ENCODE data around the gene HNF4A. TPM values are rescaled to one million over a fixed set of nuclear protein-coding genes. Genes with fewer than 3 reads are reported as not detected.

Gene HNF4A
- polyA plus RNA-seq, 1 of the 3 experiments (the other 2 are of a cell fraction): not detected

DNA sequence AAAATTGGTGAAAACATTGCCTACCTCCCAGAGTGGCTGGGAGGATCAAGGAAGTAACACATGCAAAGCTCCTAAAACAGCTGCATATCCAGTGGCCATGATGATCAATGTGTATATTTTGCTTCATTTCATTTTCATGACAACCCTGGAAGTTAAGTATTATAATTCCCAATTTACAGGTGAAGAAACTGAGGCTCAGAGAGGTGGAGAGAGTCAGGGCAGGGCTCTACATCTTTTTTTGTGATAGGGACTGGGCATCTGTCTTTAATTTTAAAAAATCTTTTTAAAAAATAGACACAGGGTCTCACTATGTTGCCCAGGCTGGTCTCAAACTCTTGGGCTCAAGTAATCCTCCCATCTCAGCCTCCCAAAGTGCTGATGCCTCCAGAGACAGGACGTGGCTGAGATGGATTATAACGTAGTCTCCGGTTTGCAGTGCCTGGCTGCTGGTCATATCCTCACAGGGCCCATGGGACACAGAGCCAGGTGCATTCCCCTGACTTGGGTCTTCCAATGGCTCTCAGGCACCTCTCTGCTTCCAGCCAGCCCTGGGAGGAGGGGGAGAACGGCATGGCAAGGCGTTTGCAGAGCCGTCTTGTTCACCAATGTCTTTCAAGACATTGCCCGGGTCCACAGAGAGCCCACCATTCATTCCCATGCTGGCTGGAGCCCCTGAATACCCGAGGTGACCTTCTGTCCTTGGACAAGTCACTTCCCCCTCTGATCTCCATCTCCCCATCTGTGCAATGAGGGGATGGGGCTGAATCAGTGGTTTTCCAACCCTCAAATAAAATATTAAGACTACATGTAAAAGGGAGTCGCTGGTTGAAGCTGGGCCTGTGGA lies 38.3 kb downstream of the HNF4A start:
- Histone ChIP-seq H3K9me2 (no peaks in the 10 kb centered on the region), H3K9ac (no peak overlapping the region), H4K20me1 (ENCODE audit: insufficient read depth) (no peaks in the 10 kb centered on the region), H3K27me3 (ENCODE audit: insufficient read depth) (peaks cover 11% of the 10 kb centered on the region; the same call in 1 of the 2 replicates), H3K4me3 (ENCODE audit: low read depth in 2 of 2, low read length in 1 of 2) (no peak overlapping the region), H2AFZ (ENCODE audit: low read depth) (no peak overlapping the region), H3F3A (replicated peaks; ENCODE audit: insufficient read depth) (no peaks in the 10 kb centered on the region), H3K4me1 (ENCODE audit: control insufficient read depth in 1 of 2, insufficient read depth in 2 of 2, low read depth in 1 of 2, low read length in 1 of 2) (no peaks in the 10 kb centered on the region), H3K4me2 (no peak overlapping the region), H3K36me3 (replicated peaks in 1 of 2; ENCODE audit: control insufficient read depth in 1 of 2, insufficient read depth in 2 of 2, low read length in 1 of 2) (no peaks in the 10 kb centered on the region), H3K27ac (ENCODE audit: low read depth in 2 of 2, low read length in 1 of 2) (no peak overlapping the region), H3K9me3 (no peaks in the 10 kb centered on the region), H3K79me2 (ENCODE audit: insufficient read depth) (no peaks in the 10 kb centered on the region)
- ChIA-PET CTCF (interaction anchor here (1.0 to 2.7 kb wide), 5 partner anchors 9 to 204 kb away, joined by 3 to 12 read pairs (median 3); no protein-coding TSS in a partner anchor), POLR2A (no interaction called here)
- WGBS (ENCODE audit: low lambda C conversion rate): 51% methylated on average over 6 of the region's 9 CpGs
- TF ChIP-seq GABPA (IDR thresholded peaks at IDR 0.05; ENCODE audit: low read depth) (no peak), FOXM1 (IDR thresholded peaks at IDR 0.05; ENCODE audit: low read depth) (no peak), TEAD4 (IDR thresholded peaks at IDR 0.05; ENCODE audit: borderline replicate concordance, insufficient read depth) (no peak), FOSL2 (IDR thresholded peaks at IDR 0.05; ENCODE audit: borderline replicate concordance, low read depth) (no peak), ELF1 (IDR thresholded peaks at IDR 0.05) (no peak), MEF2A (IDR thresholded peaks at IDR 0.05; ENCODE audit: borderline replicate concordance, low read depth) (no peak), MAX (IDR thresholded peaks at IDR 0.05; ENCODE audit: low read depth) (no peak), EZH2phosphoT487 (IDR thresholded peaks at IDR 0.05; ENCODE audit: borderline replicate concordance, low read depth) (no peak), FOXJ3 (CRISPR knock-in tag; IDR thresholded peaks at IDR 0.05) (no peak), TAF1 (IDR thresholded peaks at IDR 0.05; ENCODE audit: borderline replicate concordance, low read depth, low read length) (no peak), IRF3 (IDR thresholded peaks at IDR 0.05; ENCODE audit: low read depth, low read length) (no peak), GATA2 (CRISPR knock-in tag; IDR thresholded peaks at IDR 0.05) (no peak), ZBTB33 (IDR thresholded peaks at IDR 0.05; ENCODE audit: borderline replicate concordance, low read depth) (no peak), REST (IDR thresholded peaks at IDR 0.05; ENCODE audit: low read depth, low read length) (no peak), SMC3 (IDR thresholded peaks at IDR 0.05; ENCODE audit: low read depth, low read length) (no peak), POLR2AphosphoS5 (IDR thresholded peaks at IDR 0.05; ENCODE audit: low read depth, low read length) (no peak), SIN3A (IDR thresholded peaks at IDR 0.05; ENCODE audit: borderline replicate concordance, low read depth, low read length) (no peak)
- TF ChIP-seq, protein P1, sequence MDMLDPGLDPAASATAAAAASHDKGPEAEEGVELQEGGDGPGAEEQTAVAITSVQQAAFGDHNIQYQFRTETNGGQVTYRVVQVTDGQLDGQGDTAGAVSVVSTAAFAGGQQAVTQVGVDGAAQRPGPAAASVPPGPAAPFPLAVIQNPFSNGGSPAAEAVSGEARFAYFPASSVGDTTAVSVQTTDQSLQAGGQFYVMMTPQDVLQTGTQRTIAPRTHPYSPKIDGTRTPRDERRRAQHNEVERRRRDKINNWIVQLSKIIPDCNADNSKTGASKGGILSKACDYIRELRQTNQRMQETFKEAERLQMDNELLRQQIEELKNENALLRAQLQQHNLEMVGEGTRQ (IDR thresholded peaks at IDR 0.05; ENCODE audit: borderline replicate concordance, low read depth, low read length): no peak
- no peak for DNase-seq
